Retinal pigment epithelial cell (primary cell): ENCODE measurements around the gene URAD.

ENCODE experiments used
- DNase-seq: peaks from one replicate; pipeline ENCODE4 v3.0.0-alpha.2; 2010; ENCODE audit warnings: low read depth
- H3K4me3 ChIP-seq: 2 replicates; pipeline ENCODE4 v1.5.1; 2011; ENCODE audit warnings: mild to moderate bottlenecking, low read length, control low read depth, moderate library complexity
- TF ChIP-seq, protein P1 (sequence below): conservative IDR thresholded peaks from 2 replicates; pipeline ENCODE4 v1.5.1; 2011; ENCODE audit warnings: low read depth, low read length, control low read depth, inconsistent platforms

URAD gene

DNA sequence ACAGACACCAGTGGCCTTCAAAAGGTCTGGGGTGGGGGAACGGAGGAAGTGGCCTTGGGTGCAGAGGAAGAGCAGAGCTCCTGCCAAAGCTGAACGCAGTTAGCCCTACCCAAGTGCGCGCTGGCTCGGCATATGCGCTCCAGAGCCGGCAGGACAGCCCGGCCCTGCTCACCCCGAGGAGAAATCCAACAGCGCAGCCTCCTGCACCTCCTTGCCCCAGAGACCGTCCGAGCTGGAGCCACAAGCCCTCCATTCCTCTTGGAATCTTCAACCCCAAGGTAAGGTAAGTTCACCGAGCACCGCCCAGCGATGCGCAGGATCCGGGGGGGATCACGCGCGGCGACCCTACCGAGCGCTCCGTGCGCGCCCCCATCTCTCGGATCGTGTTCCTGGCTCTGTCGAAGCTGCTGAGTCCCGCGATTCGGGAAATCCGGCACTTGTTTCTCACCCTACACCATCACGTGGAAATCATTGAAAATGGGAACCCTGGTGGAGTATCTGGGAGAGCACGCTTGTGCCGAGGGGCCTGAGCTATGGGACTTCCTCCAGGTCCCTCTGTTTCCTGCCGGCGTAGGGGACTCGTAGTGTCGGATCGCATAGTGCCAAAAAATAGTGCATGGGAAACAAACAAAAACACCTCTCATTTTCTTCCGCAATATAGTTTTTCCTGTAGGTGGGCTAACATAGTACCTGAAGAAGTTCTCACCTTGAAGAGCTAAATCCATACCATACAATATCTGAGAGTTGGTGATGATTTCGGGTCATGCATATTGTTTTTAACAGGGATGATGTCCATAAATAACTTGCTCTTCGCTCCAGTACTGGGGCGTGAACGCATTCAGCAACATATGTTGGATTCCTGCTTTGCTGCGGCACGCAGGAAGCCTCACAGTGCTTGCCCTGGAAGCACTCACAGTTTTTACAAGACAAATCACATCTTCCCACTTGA is 59.4 kb downstream of the URAD start:
- DNase-seq, result no peak
- TF ChIP-seq, protein P1, sequence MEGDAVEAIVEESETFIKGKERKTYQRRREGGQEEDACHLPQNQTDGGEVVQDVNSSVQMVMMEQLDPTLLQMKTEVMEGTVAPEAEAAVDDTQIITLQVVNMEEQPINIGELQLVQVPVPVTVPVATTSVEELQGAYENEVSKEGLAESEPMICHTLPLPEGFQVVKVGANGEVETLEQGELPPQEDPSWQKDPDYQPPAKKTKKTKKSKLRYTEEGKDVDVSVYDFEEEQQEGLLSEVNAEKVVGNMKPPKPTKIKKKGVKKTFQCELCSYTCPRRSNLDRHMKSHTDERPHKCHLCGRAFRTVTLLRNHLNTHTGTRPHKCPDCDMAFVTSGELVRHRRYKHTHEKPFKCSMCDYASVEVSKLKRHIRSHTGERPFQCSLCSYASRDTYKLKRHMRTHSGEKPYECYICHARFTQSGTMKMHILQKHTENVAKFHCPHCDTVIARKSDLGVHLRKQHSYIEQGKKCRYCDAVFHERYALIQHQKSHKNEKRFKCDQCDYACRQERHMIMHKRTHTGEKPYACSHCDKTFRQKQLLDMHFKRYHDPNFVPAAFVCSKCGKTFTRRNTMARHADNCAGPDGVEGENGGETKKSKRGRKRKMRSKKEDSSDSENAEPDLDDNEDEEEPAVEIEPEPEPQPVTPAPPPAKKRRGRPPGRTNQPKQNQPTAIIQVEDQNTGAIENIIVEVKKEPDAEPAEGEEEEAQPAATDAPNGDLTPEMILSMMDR, result no peak

DNA sequence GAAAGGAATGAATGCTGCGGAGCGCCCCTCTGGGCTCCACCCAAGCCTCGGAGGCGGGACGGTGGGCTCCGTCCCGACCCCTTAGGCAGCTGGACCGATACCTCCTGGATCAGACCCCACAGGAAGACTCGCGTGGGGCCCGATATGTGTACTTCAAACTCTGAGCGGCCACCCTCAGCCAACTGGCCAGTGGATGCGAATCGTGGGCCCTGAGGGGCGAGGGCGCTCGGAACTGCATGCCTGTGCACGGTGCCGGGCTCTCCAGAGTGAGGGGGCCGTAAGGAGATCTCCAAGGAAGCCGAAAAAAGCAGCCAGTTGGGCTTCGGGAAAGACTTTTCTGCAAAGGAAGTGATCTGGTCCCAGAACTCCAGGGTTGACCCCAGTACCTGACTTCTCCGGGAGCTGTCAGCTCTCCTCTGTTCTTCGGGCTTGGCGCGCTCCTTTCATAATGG is 60.1 kb downstream of the URAD start:
- TF ChIP-seq, protein P1, result no peak
- no peak for DNase-seq
- H3K4me3 ChIP-seq, result no peak overlapping the region

More for the DNA sequence above, 59.4 kb downstream of the URAD start:
- H3K4me3 ChIP-seq, result no peak overlapping the region
